ENCODE data around the gene PKMYT1. TPM values are rescaled to one million over a fixed set of nuclear protein-coding genes. Genes with fewer than 3 reads are reported as not detected.

The PKMYT1 gene
- total and polyA plus RNA-seq, 2 of the 4 experiments (the other 2 are of a cell fraction) = 1.8 to 14.9 TPM

GRCh38 chr16:2971134-2971984 lies 8.9 kb downstream of the PKMYT1 start (continued):
- no peak for TF ChIP-seq CHD1 (IDR thresholded peaks at IDR 0.05; ENCODE audit: low read depth, low read length)

GRCh38 chr16:2970563-2970962 lies 9.7 kb downstream of the PKMYT1 start:
- Histone ChIP-seq H3K23ac (ENCODE audit: low read depth, low read length) (peak overlapping the region; percentile 14; the same call in 1 of the 2 replicates), H2BK15ac (ENCODE audit: low read depth, low read length) (no peak overlapping the region), H3K36me3 (ENCODE audit: control insufficient read depth, insufficient read depth, low read length) (peaks cover 2% of the 10 kb centered on the region; the same call in 1 of the 2 replicates), H4K8ac (ENCODE audit: low read depth in 2 of 2, low read length in 2 of 2) (no peak overlapping the region), H2BK5ac (ENCODE audit: low read depth, low read length, poor library complexity, severe bottlenecking) (no peak overlapping the region), H3K4me1 (ENCODE audit: control insufficient read depth, insufficient read depth, low read length) (peaks cover 3% of the 10 kb centered on the region; the same call in 1 of the 2 replicates), H3K4me3 (ENCODE audit: insufficient read depth, low read depth, low read length) (no peak overlapping the region), H3K27me3 (ENCODE audit: control insufficient read depth, insufficient read depth, low read length) (peaks cover 18% of the 10 kb centered on the region), H3K18ac (ENCODE audit: low read depth, low read length) (no peak overlapping the region), H2AK5ac (ENCODE audit: low read depth, low read length) (no peak overlapping the region), H3K9ac (ENCODE audit: low read depth, low read length) (no peak overlapping the region), H2BK120ac (ENCODE audit: low read depth, low read length) (no peak overlapping the region), H4K20me1 (ENCODE audit: insufficient read depth, low read length) (peaks cover 24% of the 10 kb centered on the region), H3K4ac (ENCODE audit: low read depth, low read length) (no peak overlapping the region), H4K5ac (ENCODE audit: low read depth, low read length) (no peak overlapping the region), H3K9me1 (ENCODE audit: insufficient read depth, low read length) (peaks cover 17% of the 10 kb centered on the region), H3K14ac (replicated peaks; ENCODE audit: low read depth, low read length) (no peak overlapping the region), H2BK20ac (ENCODE audit: low read depth, low read length) (no peak overlapping the region), H3K9me3 (ENCODE audit: control insufficient read depth, insufficient read depth, low read length) (no peaks in the 10 kb centered on the region), H4K91ac (ENCODE audit: insufficient read depth, low read depth, low read length) (no peak overlapping the region), H2AK9ac (replicated peaks; ENCODE audit: low read depth, low read length, poor library complexity) (peak overlapping the region; percentile 3), H3K79me1 (ENCODE audit: low read depth in 1 of 2, low read length in 2 of 2) (peaks cover 5 to 23% of the 10 kb centered on the region in 2 experiments; a peak in 3 of 4 replicates), H3K27ac (ENCODE audit: insufficient read depth, low read length) (no peak overlapping the region), H3K4me2 (ENCODE audit: low read depth, low read length) (no peak overlapping the region; the same call in 1 of the 2 replicates), H3K56ac (ENCODE audit: extremely low read depth, insufficient read depth, low read length) (no peak overlapping the region), H2AFZ (replicated peaks; ENCODE audit: low read length, poor library complexity) (peak overlapping the region; percentile 23)
- dilution Hi-C loops (cut with HindIII; ENCODE audit: low sequenced_read_pairs, unreplicated experiment) (no loop called here), in situ Hi-C loops (cut with MboI; ENCODE audit: low sequenced_read_pairs) (no loop called here), intact Hi-C loops (cut with micrococcal nuclease) (no loop called here)
- TF ChIP-seq CEBPB (IDR thresholded peaks at IDR 0.05; ENCODE audit: low read depth, low read length) (no peak), SMC3 (IDR thresholded peaks at IDR 0.05; ENCODE audit: low read depth, low read length) (no peak), POLR2A (IDR thresholded peaks at IDR 0.05; ENCODE audit: low read depth, low read length) (no peak), RFX5 (IDR thresholded peaks at IDR 0.05; ENCODE audit: low read depth, low read length) (no peak), CTCF (conservative IDR thresholded peaks at IDR 0.05; ENCODE audit: low read depth, low read length) (no peak), MXI1 (IDR thresholded peaks at IDR 0.05; ENCODE audit: borderline replicate concordance, low read depth, low read length) (no peak)
- no peak for DNase-seq
- ATAC-seq (ENCODE audit: low read depth) = no peak
- BruUV-seq (replicated peaks) = no TSS peak
- CTCF ChIA-PET = no interaction called here
- WGBS, 2 experiments (ENCODE audit: extremely low coverage in 2 of 2, insufficient read length in 1 of 2) = 100% methylated on average over 2 of the region's 6 CpGs; no CpG with 5 or more reads in 1 of the 2 experiments
- POLR2A ChIA-PET (ENCODE audit: unreplicated experiment) = no interaction called here
